ENCODE results near the gene TMEM201.

Gene TMEM201

DNA sequence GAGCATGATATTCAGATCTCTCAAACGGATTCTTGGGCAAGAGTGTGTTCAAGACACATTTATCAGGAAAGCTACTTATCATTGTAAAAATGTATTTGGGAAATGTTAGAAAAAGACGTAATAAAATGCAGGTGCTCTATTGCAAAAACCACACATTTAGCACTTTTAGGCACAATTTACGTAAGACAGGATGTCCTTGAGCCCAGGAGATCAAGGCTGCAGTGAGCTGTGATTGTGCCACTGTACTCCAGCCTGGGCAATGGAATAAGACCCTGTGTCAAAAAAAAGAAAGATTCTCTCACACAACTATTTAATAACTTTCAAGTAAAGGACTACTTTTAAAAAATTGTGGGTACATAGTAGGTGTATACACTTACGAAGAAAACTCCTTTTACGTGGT, 31.1 kb upstream of the TMEM201 start:
- Histone ChIP-seq H3K4me2 (ENCODE audit: low read depth, low read length, poor library complexity, severe bottlenecking) (no peak overlapping the region), H2AFZ (ENCODE audit: low read depth, low read length, severe bottlenecking) (no peak overlapping the region), H3F3A (ENCODE audit: insufficient read depth) (peaks cover 4% of the 10 kb centered on the region; the same call in 1 of the 2 replicates), H3K36me3 (ENCODE audit: low read length) (peaks cover 7% of the 10 kb centered on the region; the same call in 1 of the 2 replicates), H3K4me3 (ENCODE audit: insufficient read depth, low read length, poor library complexity, severe bottlenecking) (no peak overlapping the region), H3K9ac (ENCODE audit: low read length) (no peak overlapping the region), H3K9me3 (ENCODE audit: insufficient read depth, low read length) (no peaks in the 10 kb centered on the region), H3K9me2 (replicated peaks; ENCODE audit: insufficient read depth, low read length) (no peaks in the 10 kb centered on the region), H3K79me2 (ENCODE audit: insufficient read depth, low read length) (peaks cover 3% of the 10 kb centered on the region; the same call in 1 of the 2 replicates), H4K20me1 (ENCODE audit: low read depth, low read length) (0 out of 2 replicates have a peak, but pooled peaks cover 4% of the 10 kb centered on the region), H3K27me3 (ENCODE audit: low read length) (no peaks in the 10 kb centered on the region), H3K27ac (ENCODE audit: low read depth, low read length) (no peak overlapping the region)
- TF ChIP-seq EZH2phosphoT487 (conservative IDR thresholded peaks at IDR 0.05; ENCODE audit: low read length), result no peak
- TF ChIP-seq, protein P1, sequence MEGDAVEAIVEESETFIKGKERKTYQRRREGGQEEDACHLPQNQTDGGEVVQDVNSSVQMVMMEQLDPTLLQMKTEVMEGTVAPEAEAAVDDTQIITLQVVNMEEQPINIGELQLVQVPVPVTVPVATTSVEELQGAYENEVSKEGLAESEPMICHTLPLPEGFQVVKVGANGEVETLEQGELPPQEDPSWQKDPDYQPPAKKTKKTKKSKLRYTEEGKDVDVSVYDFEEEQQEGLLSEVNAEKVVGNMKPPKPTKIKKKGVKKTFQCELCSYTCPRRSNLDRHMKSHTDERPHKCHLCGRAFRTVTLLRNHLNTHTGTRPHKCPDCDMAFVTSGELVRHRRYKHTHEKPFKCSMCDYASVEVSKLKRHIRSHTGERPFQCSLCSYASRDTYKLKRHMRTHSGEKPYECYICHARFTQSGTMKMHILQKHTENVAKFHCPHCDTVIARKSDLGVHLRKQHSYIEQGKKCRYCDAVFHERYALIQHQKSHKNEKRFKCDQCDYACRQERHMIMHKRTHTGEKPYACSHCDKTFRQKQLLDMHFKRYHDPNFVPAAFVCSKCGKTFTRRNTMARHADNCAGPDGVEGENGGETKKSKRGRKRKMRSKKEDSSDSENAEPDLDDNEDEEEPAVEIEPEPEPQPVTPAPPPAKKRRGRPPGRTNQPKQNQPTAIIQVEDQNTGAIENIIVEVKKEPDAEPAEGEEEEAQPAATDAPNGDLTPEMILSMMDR (IDR thresholded peaks at IDR 0.05; ENCODE audit: insufficient read depth, low read length, poor library complexity, severe bottlenecking), result no peak

DNA sequence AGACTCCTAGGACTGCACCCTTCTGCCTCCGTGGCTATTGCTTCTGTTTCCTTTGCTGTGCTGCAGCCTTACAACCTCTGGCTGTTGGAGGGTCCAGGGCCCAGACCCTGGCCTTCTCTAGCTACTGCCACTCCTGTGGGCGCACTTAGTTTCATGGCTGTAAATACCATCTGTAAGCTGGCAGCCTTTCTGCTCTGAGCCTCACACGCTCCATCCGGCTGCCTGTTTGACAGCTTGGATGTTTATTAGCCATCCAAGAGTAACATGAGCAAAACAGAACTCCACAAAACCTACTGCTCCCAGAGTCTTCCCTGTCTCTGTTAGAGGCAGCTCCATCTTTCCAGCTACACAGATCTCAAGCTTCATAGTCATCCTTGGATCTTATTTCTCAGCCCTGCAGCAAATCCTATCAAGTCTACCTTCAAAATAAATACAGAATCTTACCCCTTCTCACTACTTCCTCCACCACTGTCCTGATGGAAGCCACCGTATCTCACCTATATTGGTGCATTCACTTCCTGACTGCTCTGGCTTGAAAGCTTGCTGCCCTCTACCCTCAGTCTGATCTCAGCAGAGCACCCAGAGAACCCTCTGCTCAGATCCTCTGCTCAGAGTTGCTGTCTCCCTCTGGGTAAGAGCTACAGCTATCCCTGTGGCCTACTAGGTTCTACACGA, 30.3 kb upstream of the TMEM201 start:
- no peak overlapping the region for H3K4me2 ChIP-seq (ENCODE audit: low read depth, low read length, poor library complexity, severe bottlenecking)
- H3K27me3 ChIP-seq (ENCODE audit: low read length), result no peaks in the 10 kb centered on the region
- no peaks in the 10 kb centered on the region for H3K9me3 ChIP-seq (ENCODE audit: insufficient read depth, low read length)
- no peak overlapping the region for H3K4me3 ChIP-seq (ENCODE audit: insufficient read depth, low read length, poor library complexity, severe bottlenecking)
- 0 out of 2 replicates have a peak, but pooled peaks cover 4% of the 10 kb centered on the region for H4K20me1 ChIP-seq (ENCODE audit: low read depth, low read length)
- H3K27ac ChIP-seq (ENCODE audit: low read depth, low read length), result no peak overlapping the region
- no peaks in the 10 kb centered on the region for H3K9me2 ChIP-seq (replicated peaks; ENCODE audit: insufficient read depth, low read length)
- H2AFZ ChIP-seq (ENCODE audit: low read depth, low read length, severe bottlenecking), result no peak overlapping the region
- H3K9ac ChIP-seq (ENCODE audit: low read length), result no peak overlapping the region
- peaks cover 4% of the 10 kb centered on the region; the same call in 1 of the 2 replicates for H3F3A ChIP-seq (ENCODE audit: insufficient read depth)
- TF ChIP-seq EZH2phosphoT487 (conservative IDR thresholded peaks at IDR 0.05; ENCODE audit: low read length), result no peak
- TF ChIP-seq, protein P1 (IDR thresholded peaks at IDR 0.05; ENCODE audit: insufficient read depth, low read length, poor library complexity, severe bottlenecking), result no peak
- H3K36me3 ChIP-seq (ENCODE audit: low read length), result peaks cover 7% of the 10 kb centered on the region; the same call in 1 of the 2 replicates
- H3K79me2 ChIP-seq (ENCODE audit: insufficient read depth, low read length), result no peaks in the 10 kb centered on the region; the same call in 1 of the 2 replicates

DNA sequence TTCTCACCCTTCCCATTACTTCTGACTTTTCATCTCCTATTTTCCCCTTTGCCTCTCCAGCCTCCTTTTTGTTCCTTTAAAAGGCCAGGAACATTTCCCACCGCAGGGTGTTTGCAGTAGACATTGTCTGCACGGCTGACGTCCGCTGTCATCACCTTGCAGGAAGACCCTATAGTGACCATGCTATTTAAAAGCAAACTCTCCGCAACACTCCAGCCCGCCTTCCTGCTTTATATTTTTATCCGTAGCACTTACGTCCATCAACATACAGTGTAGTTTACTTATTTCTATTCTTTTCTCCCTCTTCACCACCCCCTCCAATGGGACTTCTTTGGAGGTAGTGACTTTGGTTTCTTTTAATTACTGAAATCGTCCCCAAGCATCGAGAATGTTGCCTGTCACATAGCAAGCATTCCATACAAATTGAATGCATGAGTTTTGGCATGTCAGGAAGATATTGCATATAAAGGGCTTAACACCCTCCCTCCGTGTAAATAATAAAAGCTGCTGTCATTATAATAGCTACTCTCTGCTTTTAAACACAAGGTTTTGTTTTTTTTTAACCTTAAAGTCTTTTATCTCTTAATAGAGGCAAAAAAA, 29.7 kb upstream of the TMEM201 start:
- Histone ChIP-seq H3F3A (ENCODE audit: insufficient read depth) (peaks cover 4% of the 10 kb centered on the region; the same call in 1 of the 2 replicates), H3K4me3 (ENCODE audit: insufficient read depth, low read length, poor library complexity, severe bottlenecking) (no peak overlapping the region), H3K27me3 (ENCODE audit: low read length) (no peaks in the 10 kb centered on the region), H3K36me3 (ENCODE audit: low read length) (peaks cover 10% of the 10 kb centered on the region; the same call in 1 of the 2 replicates), H3K9me2 (replicated peaks; ENCODE audit: insufficient read depth, low read length) (no peaks in the 10 kb centered on the region), H3K9me3 (ENCODE audit: insufficient read depth, low read length) (no peaks in the 10 kb centered on the region), H4K20me1 (ENCODE audit: low read depth, low read length) (0 out of 2 replicates have a peak, but pooled peaks cover 4% of the 10 kb centered on the region), H3K27ac (ENCODE audit: low read depth, low read length) (no peak overlapping the region), H3K4me2 (ENCODE audit: low read depth, low read length, poor library complexity, severe bottlenecking) (no peak overlapping the region), H3K79me2 (ENCODE audit: insufficient read depth, low read length) (peaks cover 4% of the 10 kb centered on the region; the same call in 1 of the 2 replicates), H2AFZ (ENCODE audit: low read depth, low read length, severe bottlenecking) (no peak overlapping the region), H3K9ac (ENCODE audit: low read length) (no peak overlapping the region)
- TF ChIP-seq EZH2phosphoT487 (conservative IDR thresholded peaks at IDR 0.05; ENCODE audit: low read length), result no peak
- TF ChIP-seq, protein P1 (IDR thresholded peaks at IDR 0.05; ENCODE audit: insufficient read depth, low read length, poor library complexity, severe bottlenecking), result no peak
